Mesodermal cell (in vitro differentiated cells): Measurements from ENCODE around the gene YAF2.
"Not testable (repeated sequence)": the region's sequence is repeated elsewhere in the genome, so short reads cannot be mapped to it uniquely, and the experiment has no call there.

Experiments used
- H3K27ac ChIP-seq: 2 replicates; pipeline ENCODE4 v1.7.0; 2013; ENCODE audit warnings: mild to moderate bottlenecking, low read depth, low read length, moderate library complexity; ENCODE audit not compliant: severe bottlenecking
- H3K36me3 ChIP-seq: 2 replicates; pipeline ENCODE4 v1.7.1; 2013; ENCODE audit warnings: mild to moderate bottlenecking, low read length, moderate library complexity; ENCODE audit not compliant: control insufficient read depth, insufficient read depth
- H3K4me1 ChIP-seq: one replicate; pipeline ENCODE4 v1.7.1; 2013; ENCODE audit warnings: mild to moderate bottlenecking, low read length; ENCODE audit not compliant: insufficient read depth, control insufficient read depth, poor library complexity, severe bottlenecking
- H3K4me3 ChIP-seq: 2 replicates; pipeline ENCODE4 v1.7.0; 2013; ENCODE audit warnings: low read length, control low read depth, mild to moderate bottlenecking; ENCODE audit not compliant: insufficient read depth, poor library complexity, severe bottlenecking; ENCODE audit errors: extremely low read depth
- H3K9me3 ChIP-seq: 2 replicates; pipeline ENCODE4 v1.7.1; 2013; ENCODE audit warnings: mild to moderate bottlenecking, low read length, moderate library complexity; ENCODE audit not compliant: control insufficient read depth
- WGBS, 2 experiments: methylation state at CpG; one replicate each; pipeline ENCODE4 v1.1.5; 2013; ENCODE audit warnings: missing lambda C conversion rate in 2 of 2; ENCODE audit not compliant: insufficient coverage in 2 of 2; 5-methylcytosine and 5-hydroxymethylcytosine counted together

The YAF2 gene

DNA sequence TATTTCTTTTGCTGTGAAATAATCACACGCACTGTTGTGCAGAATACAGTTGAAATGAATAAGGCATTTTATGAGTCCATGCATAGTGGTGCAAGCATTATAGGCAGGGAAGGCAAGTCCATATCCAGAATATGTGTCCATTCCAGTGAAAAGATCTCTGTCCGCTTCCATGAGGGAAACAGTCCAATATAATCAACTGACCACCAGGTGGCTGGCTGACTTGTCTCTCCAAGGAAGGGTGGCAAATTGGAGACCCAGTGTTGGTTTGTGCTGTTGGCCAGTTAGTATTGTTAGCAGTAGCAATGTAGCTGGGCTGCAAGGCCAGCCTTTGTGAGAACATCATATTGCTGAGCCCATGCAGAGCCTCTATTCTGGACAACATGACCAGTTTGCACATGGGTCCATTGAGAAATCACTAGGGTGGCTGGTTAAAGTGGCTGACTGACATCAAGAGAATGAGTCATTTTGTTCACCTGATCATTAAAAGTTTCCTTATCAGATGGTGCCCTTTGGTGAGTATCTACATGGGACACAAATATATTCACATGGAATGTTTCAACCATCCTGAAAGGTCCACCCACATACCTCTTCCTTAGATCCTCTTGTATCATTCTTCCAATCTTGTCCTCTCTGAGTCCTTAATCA lies 17.3 kb upstream of the YAF2 start:
- Histone ChIP-seq H3K4me3 (no peak overlapping the region), H3K27ac (no peak overlapping the region), H3K36me3 (no peaks in the 10 kb centered on the region), H3K4me1 (no peaks in the 10 kb centered on the region), H3K9me3 (no peaks in the 10 kb centered on the region)
- 80 to 92% methylated on average over 1 to 2 of the region's 2 CpGs for WGBS, 2 experiments

DNA sequence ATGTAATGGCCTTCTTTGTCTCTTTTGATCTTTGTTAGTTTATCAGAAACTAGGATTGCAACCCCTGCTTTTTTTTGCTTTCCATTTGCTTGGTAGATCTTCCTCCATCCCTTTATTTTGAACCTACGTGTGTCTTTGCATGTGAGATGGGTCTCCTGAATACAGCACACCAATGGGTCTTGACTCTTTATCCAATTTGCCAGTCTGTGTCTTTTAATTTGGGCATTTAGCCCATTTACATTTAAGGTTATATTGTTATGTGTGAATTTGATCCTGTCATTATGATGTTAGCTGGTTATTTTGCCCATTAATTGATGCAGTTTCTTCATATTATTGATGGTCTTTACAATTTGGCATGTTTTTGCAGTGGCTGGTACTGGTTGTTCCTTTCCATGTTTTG lies 14.6 kb upstream of the YAF2 start:
- H3K27ac ChIP-seq, H3K4me3 ChIP-seq, H3K4me1 ChIP-seq, H3K36me3 ChIP-seq, H3K9me3 ChIP-seq: not testable (repeated sequence)
- WGBS, 2 experiments = no CpG with 5 or more reads among the region's 1 CpG

DNA sequence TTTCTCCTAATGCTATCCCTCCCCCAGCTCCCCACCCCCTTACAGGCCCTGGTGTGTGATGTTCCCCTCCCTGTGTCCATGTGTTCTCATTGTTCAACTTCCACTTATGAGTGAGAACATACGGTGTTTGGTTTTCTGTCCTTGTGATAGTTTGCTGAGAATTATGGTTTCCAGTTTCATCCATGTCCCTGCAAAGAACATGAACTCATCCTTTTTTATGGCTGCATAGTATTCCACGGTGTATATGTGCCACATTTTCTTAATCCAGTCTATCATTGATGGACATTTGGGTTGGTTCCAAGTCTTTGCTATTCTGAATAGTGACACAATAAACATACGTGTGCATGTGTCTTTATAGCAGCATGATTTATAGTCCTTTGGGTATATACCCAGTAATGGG lies 11.0 kb upstream of the YAF2 start:
- H3K36me3 ChIP-seq, H3K4me1 ChIP-seq, H3K9me3 ChIP-seq, H3K4me3 ChIP-seq, H3K27ac ChIP-seq: not testable (repeated sequence)
- no CpG with 5 or more reads among the region's 3 CpGs for WGBS, 2 experiments

DNA sequence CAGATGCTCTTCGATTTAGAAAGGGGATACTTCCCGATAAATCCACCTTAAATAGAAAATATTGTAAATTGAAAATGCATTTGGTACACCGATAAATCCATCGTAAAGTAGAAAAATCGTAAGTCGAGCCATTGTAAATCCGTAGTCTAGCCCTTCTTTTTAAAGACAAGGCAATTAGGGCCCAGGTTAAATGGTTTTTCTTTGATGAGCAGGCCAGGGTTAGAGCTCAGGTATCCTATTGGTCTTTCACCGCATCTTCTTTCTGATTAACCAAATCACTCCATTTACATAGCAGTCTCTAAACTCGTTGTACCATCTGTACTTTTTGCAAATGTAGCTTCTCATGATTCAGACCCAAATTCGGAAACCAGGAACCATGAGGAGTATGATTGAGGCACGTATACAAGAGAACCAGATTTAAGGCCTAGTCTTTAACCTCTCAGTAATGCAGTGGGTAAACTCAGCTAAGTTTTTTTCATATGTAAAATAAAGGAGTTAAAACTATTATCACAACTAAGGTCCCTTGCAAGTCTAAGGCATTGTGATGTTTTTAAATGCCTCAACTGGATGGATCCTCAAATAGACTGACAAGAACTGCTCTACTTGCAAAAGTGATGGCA lies 2.2 kb upstream of the YAF2 start:
- H3K9me3 ChIP-seq = no peaks in the 10 kb centered on the region
- no peak overlapping the region for H3K4me3 ChIP-seq
- 59 to 89% methylated on average over 3 to 8 of the region's 11 CpGs for WGBS, 2 experiments
- peaks cover 4% of the 10 kb centered on the region for H3K36me3 ChIP-seq
- H3K4me1 ChIP-seq = no peaks in the 10 kb centered on the region
- no peak overlapping the region for H3K27ac ChIP-seq

DNA sequence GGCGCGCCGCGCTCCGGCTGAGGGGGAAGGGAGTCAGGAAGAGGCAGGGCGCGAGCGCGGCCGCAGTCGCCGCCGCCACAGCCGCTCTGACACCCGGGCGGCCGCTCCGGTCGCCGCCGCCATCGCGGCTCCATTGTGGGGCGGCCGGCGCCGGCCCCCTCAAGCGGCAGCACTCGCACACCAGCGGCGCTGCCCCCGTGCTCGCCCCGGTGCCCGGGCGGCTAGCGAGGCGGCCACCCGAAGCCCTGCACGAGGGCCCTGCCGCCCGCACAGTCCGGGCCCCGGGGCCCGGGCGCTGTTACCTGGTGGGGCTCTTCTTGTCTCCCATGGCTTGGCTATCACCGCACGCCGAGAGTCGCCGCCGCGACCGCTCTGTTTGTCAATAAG lies 202 bp downstream of the YAF2 start:
- 0% methylated on average over 37 to 38 of the region's 54 CpGs for WGBS, 2 experiments
- H3K4me3 ChIP-seq = peak overlapping the region; percentile 64

DNA sequence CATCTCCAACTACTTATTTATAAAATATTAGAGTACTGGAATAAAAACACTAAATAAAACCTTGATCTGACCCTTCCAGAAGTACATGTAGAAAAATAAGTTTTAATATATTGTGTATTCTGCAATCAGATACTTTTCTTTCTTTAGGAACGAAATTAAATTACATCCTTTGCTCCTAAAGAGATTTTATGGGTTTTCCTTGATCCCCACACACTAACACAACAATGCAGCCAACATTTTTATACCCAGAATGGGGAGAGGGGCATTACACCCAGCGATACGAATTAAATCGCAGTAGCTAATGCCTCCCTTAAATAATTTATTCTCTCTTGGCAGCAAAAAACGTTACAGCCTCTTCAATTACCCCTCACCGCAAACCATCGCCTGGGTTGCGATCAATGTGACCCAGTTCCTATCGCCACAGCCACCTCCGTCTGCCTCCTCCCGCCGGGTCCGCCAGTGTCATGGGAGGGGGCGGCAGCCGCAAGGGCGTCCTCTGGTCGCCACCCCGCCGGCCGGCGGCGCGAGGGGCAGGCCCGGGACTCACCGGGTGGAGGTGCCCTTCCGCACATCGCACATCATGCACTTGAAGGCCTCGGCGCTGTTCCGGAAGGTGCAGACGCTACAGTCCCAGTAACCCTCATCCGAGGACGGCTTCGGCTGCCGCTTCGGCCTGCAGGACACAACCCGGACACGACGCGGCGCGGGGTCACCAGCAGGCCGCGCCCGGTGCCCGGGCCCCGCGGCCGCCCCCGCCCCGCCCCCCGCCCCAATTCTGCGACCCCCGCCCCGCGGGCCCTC lies 796 bp downstream of the YAF2 start:
- Histone ChIP-seq H3K36me3 (peaks cover 22% of the 10 kb centered on the region), H3K9me3 (no peaks in the 10 kb centered on the region), H3K4me3 (peak overlapping the region; percentile 64), H3K27ac (peak overlapping the region; percentile 91), H3K4me1 (no peaks in the 10 kb centered on the region)
- WGBS, 2 experiments = 1% methylated on average over 26 of the region's 56 CpGs

More for the DNA sequence above, 202 bp downstream of the YAF2 start:
- Histone ChIP-seq H3K27ac (peak overlapping the region; percentile 91), H3K4me1 (no peaks in the 10 kb centered on the region), H3K36me3 (peaks cover 20% of the 10 kb centered on the region), H3K9me3 (no peaks in the 10 kb centered on the region)

DNA sequence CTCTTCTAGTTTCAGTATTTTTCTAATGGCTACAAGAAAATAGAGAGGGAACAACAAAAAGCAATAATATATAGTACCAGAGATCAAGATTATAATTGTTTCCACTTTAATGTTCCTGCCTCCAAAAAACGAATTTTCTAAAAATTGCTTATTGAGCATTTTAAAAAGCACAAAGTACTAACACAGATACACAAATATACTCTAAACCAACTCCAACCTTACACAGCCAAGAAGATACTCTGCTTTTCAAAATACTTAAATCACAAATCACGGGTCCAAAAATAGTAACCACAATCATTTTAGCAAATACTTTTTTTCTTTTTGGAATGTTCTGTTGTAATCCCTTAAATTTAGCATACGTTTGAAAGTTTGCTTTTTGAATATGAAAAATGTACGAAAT lies 2.0 kb downstream of the YAF2 start:
- no peak overlapping the region for H3K4me3 ChIP-seq
- H3K9me3 ChIP-seq = no peaks in the 10 kb centered on the region
- no peak overlapping the region for H3K27ac ChIP-seq
- WGBS, 2 experiments = 60 to 86% methylated on average over 1 of the region's 4 CpGs
- H3K36me3 ChIP-seq = peaks cover 24% of the 10 kb centered on the region
- H3K4me1 ChIP-seq = no peaks in the 10 kb centered on the region

DNA sequence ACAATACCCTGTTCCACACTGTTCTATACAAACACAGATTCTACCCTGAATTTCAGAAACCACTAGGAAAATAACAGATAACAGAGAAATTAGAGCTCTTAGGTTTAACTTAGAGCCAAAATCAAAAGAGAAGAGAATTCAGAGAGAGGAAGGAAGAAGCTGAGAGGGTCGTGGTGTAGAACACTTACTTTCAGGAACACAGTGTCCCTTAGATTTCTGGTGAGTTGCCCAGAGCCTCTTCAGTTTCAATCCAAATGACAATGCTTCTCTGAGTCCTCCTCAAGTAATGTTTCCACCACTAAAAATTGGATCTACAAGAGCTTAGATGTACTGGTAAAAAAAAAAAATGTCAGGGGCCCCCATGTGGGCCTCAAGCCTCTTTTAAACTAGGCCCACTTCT lies 2.6 kb downstream of the YAF2 start:
- WGBS, 2 experiments = 83% methylated on average over 1 of the region's 1 CpG; no CpG with 5 or more reads in 1 of the 2 experiments
- Histone ChIP-seq H3K4me1 (no peaks in the 10 kb centered on the region), H3K4me3 (no peak overlapping the region), H3K36me3 (peaks cover 29% of the 10 kb centered on the region), H3K27ac (no peak overlapping the region), H3K9me3 (no peaks in the 10 kb centered on the region)

DNA sequence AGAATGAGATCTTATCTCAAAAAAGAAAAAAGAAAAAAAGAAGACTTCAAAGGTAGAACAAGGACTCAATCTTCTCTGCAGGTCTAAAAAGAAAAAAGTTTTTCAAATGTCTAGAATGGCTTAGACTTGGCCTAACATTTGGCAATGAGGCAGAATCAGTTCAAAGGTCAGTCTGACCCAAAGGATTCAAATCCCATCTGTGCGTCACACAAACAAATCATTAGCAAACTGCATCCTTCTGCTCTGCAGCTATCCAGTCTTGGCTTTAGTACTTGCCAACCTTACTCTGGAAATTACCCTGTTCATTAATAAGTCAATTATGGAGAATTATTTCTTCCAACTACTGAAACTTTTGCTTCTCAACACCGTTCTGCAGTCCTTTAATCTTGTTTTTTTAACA lies 3.1 kb downstream of the YAF2 start:
- no peaks in the 10 kb centered on the region for H3K4me1 ChIP-seq
- 100% methylated on average over 1 of the region's 2 CpGs for WGBS, 2 experiments
- no peak overlapping the region for H3K27ac ChIP-seq
- peaks cover 32% of the 10 kb centered on the region for H3K36me3 ChIP-seq
- no peaks in the 10 kb centered on the region for H3K9me3 ChIP-seq
- H3K4me3 ChIP-seq = no peak overlapping the region

DNA sequence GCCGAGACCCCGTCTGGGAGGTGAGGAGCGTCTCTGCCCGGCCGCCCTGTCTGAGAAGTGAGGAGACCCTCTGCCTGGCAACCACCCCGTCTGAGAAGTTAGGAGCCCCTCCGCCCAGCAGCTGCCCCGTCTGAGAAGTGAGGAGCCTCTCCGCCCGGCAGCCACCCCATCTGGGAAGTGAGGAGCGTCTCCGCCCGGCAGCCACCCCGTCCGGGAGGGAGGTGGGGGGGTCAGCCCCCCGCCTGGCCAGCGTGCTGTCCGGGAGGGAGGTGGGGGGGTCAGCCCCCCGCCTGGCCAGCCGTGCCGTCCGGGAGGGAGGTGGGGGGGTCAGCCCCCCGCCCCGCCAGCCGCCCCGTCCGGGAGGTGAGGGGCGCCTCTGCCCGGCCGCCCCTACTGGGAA lies 10.5 kb downstream of the YAF2 start:
- H3K27ac ChIP-seq, H3K4me1 ChIP-seq, H3K9me3 ChIP-seq, H3K4me3 ChIP-seq: not testable (repeated sequence)
- H3K36me3 ChIP-seq = peaks cover 29% of the 10 kb centered on the region
- WGBS, 2 experiments = 98 to 100% methylated on average over 3 to 5 of the region's 30 CpGs

DNA sequence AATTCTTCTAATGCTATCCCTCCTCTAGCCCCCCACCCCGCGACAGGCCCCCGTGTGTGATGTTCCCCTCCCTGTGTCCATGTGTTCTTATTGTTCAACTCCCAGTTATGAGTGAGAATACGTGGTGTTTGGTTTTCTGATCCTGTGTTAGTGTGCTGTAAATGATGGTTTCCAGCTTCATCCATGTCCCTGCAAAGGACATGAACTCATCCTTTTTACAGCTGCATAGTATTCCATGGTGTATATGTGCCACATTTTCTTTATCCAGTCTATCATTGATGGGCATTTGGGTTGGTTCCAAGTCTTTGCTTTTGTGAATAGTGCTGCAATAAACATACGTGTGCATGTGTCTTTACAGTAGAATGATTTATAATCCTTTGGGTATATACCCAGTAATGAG lies 13.5 kb downstream of the YAF2 start:
- not testable (repeated sequence) for H3K9me3 ChIP-seq, H3K4me3 ChIP-seq, H3K4me1 ChIP-seq, H3K27ac ChIP-seq
- WGBS, 2 experiments = 96% methylated on average over 4 of the region's 5 CpGs; no CpG with 5 or more reads in 1 of the 2 experiments
- H3K36me3 ChIP-seq = peaks cover 12% of the 10 kb centered on the region
